Karpas-422 (cell line): Measurements from ENCODE around the gene HGFAC. TPM values are rescaled to one million over a fixed set of nuclear protein-coding genes. Genes with fewer than 3 reads are reported as not detected.
A peak's percentile ranks its signal among the peaks of the same experiment; 100 is the strongest.

Experiments
- DNase-seq: peaks from one replicate; pipeline ENCODE4 v3.0.0-alpha.2; 2015
- H2AFZ ChIP-seq: fragments of 200-600 bp; sonication (generic); 2 replicates; pipeline ENCODE4 v1.6.1; 2014; ENCODE audit warnings: antibody characterized with exemption, low read length, mixed read lengths
- H3K27ac ChIP-seq: fragments of 200-600 bp; sonication (generic); 2 replicates; pipeline ENCODE4 v1.5.1; 2014; ENCODE audit warnings: mild to moderate bottlenecking, low read length, moderate library complexity
- H3K27me3 ChIP-seq: fragments of 200-600 bp; sonication (generic); 2 replicates; pipeline ENCODE4 v1.6.1; 2014; ENCODE audit warnings: low read length, mixed read lengths
- H3K36me3 ChIP-seq: fragments of 200-600 bp; sonication (generic); 2 replicates; pipeline ENCODE4 v1.6.1; 2014; ENCODE audit warnings: low read length, mixed read lengths; ENCODE audit not compliant: insufficient read depth
- H3K4me1 ChIP-seq: fragments of 200-600 bp; sonication (generic); 2 replicates; pipeline ENCODE4 v1.6.1; 2014; ENCODE audit warnings: mild to moderate bottlenecking, low read length, mixed read lengths
- H3K4me2 ChIP-seq: fragments of 200-600 bp; sonication (generic); 2 replicates; pipeline ENCODE4 v1.6.1; 2014; ENCODE audit warnings: low read length, low read depth, mild to moderate bottlenecking; ENCODE audit not compliant: poor library complexity, severe bottlenecking
- H3K4me3 ChIP-seq: fragments of 200-600 bp; sonication (generic); 2 replicates; pipeline ENCODE4 v1.5.1; 2014; ENCODE audit warnings: mild to moderate bottlenecking, antibody characterized with exemption, low read length, mixed read lengths
- H3K79me2 ChIP-seq: fragments of 200-600 bp; sonication (generic); 2 replicates; pipeline ENCODE4 v1.6.1; 2014; ENCODE audit warnings: mild to moderate bottlenecking, low read length, mixed read lengths
- H3K9ac ChIP-seq: fragments of 200-600 bp; sonication (generic); 2 replicates; pipeline ENCODE4 v1.6.0; 2014; ENCODE audit warnings: low read length
- H3K9me2 ChIP-seq: fragments of 200-600 bp; sonication (generic), shearing (Covaris generic); replicated peaks from 2 replicates; pipeline ENCODE4 v1.6.0; 2014; ENCODE audit warnings: mild to moderate bottlenecking, low read length, moderate library complexity; ENCODE audit not compliant: insufficient read depth
- H3K9me3 ChIP-seq: fragments of 300-700, 200-600 bp; sonication (generic); 2 replicates; pipeline ENCODE4 v1.6.1; 2014; ENCODE audit warnings: low read length, mixed read lengths
- H4K20me1 ChIP-seq: fragments of 200-600 bp; sonication (generic); 2 replicates; pipeline ENCODE4 v1.6.1; 2014; ENCODE audit warnings: mild to moderate bottlenecking, antibody characterized with exemption, low read length, low read depth; ENCODE audit not compliant: insufficient read depth
- total RNA-seq: library from RNA; depleted of rRNA; stranded (reverse); fragments of >200 nt; shearing (Covaris generic); gene quantifications from 2 replicates; pipeline ENCODE4 v1.2.3, GENCODE V29; 2014; ENCODE audit warnings: low replicate concordance

Gene HGFAC
- total RNA-seq, 1 experiment from 2014 or later: not detected

- H3K4me3 ChIP-seq: no peak overlapping the region
- H3K27me3 ChIP-seq: no peaks in the 10 kb centered on the region
- H3K4me2 ChIP-seq: no peak overlapping the region
- no peaks in the 10 kb centered on the region for H3K9me2 ChIP-seq
- H3K9ac ChIP-seq: no peak overlapping the region
- H3K4me1 ChIP-seq: peaks cover 11% of the 10 kb centered on the region
- no peak overlapping the region for H2AFZ ChIP-seq
- H3K36me3 ChIP-seq: no peaks in the 10 kb centered on the region
- no peak overlapping the region for H3K27ac ChIP-seq
- H3K9me3 ChIP-seq: no peaks in the 10 kb centered on the region
- no peaks in the 10 kb centered on the region for H4K20me1 ChIP-seq
- DNase-seq: no peak
- no peaks in the 10 kb centered on the region for H3K79me2 ChIP-seq
Measured at GRCh38 chr4:3476936-3477749, 35.4 kb downstream of the HGFAC start.

GRCh38 chr4:3477750-3478430 lies 36.1 kb downstream of the HGFAC start:
- Histone ChIP-seq H2AFZ (no peak overlapping the region), H3K36me3 (no peaks in the 10 kb centered on the region), H3K4me1 (peaks cover 11% of the 10 kb centered on the region), H3K9me2 (no peaks in the 10 kb centered on the region), H3K9ac (no peak overlapping the region), H3K4me2 (no peak overlapping the region), H3K4me3 (no peak overlapping the region), H3K27ac (no peak overlapping the region), H3K9me3 (no peaks in the 10 kb centered on the region), H3K27me3 (no peaks in the 10 kb centered on the region), H4K20me1 (no peaks in the 10 kb centered on the region), H3K79me2 (no peaks in the 10 kb centered on the region)
- no peak for DNase-seq

GRCh38 chr4:3478446-3479357 lies 36.9 kb downstream of the HGFAC start:
- H3K4me3 ChIP-seq: no peak overlapping the region
- H3K27ac ChIP-seq: no peak overlapping the region
- no peaks in the 10 kb centered on the region for H3K27me3 ChIP-seq
- no peak for DNase-seq
- no peak overlapping the region for H3K4me2 ChIP-seq
- peaks cover 12% of the 10 kb centered on the region for H3K4me1 ChIP-seq
- no peaks in the 10 kb centered on the region for H3K36me3 ChIP-seq
- no peaks in the 10 kb centered on the region for H3K79me2 ChIP-seq
- H3K9ac ChIP-seq: no peak overlapping the region
- no peaks in the 10 kb centered on the region for H4K20me1 ChIP-seq
- no peak overlapping the region for H2AFZ ChIP-seq
- H3K9me3 ChIP-seq: no peaks in the 10 kb centered on the region
- no peaks in the 10 kb centered on the region for H3K9me2 ChIP-seq

GRCh38 chr4:3479358-3480101 lies 37.8 kb downstream of the HGFAC start:
- Histone ChIP-seq H3K9ac (no peak overlapping the region), H3K36me3 (no peaks in the 10 kb centered on the region), H2AFZ (no peak overlapping the region), H3K79me2 (no peaks in the 10 kb centered on the region), H3K9me3 (no peaks in the 10 kb centered on the region), H3K27ac (no peak overlapping the region), H4K20me1 (no peaks in the 10 kb centered on the region), H3K4me2 (no peak overlapping the region), H3K4me1 (peaks cover 20% of the 10 kb centered on the region), H3K4me3 (no peak overlapping the region), H3K27me3 (no peaks in the 10 kb centered on the region), H3K9me2 (no peaks in the 10 kb centered on the region)
- DNase-seq: no peak

GRCh38 chr4:3480528-3481112 lies 38.9 kb downstream of the HGFAC start:
- Histone ChIP-seq H3K27me3 (no peaks in the 10 kb centered on the region), H3K4me2 (no peak overlapping the region), H3K4me1 (peaks cover 31% of the 10 kb centered on the region)

GRCh38 chr4:3481113-3481531 lies 39.4 kb downstream of the HGFAC start:
- DNase-seq: no peak
- H3K4me3 ChIP-seq: no peak overlapping the region
- no peak overlapping the region for H3K9ac ChIP-seq
- no peaks in the 10 kb centered on the region for H3K36me3 ChIP-seq
- H3K79me2 ChIP-seq: no peaks in the 10 kb centered on the region
- H3K4me2 ChIP-seq: no peak overlapping the region
- H2AFZ ChIP-seq: no peak overlapping the region
- no peak overlapping the region for H3K27ac ChIP-seq
- no peaks in the 10 kb centered on the region for H3K9me3 ChIP-seq
- H3K27me3 ChIP-seq: no peaks in the 10 kb centered on the region
- H3K4me1 ChIP-seq: peaks cover 36% of the 10 kb centered on the region
- no peaks in the 10 kb centered on the region for H4K20me1 ChIP-seq
- H3K9me2 ChIP-seq: no peaks in the 10 kb centered on the region

More at GRCh38 chr4:3480528-3481112, 38.9 kb downstream of the HGFAC start:
- no peak overlapping the region for H3K9ac ChIP-seq
- H3K27ac ChIP-seq: no peak overlapping the region
- no peak overlapping the region for H3K4me3 ChIP-seq
- H2AFZ ChIP-seq: no peak overlapping the region
- no peaks in the 10 kb centered on the region for H3K9me2 ChIP-seq
- H4K20me1 ChIP-seq: no peaks in the 10 kb centered on the region
- peak; percentile 91 for DNase-seq
- no peaks in the 10 kb centered on the region for H3K9me3 ChIP-seq
- no peaks in the 10 kb centered on the region for H3K79me2 ChIP-seq
- no peaks in the 10 kb centered on the region for H3K36me3 ChIP-seq

- H3K4me2 ChIP-seq: no peak overlapping the region
- H3K9me3 ChIP-seq: no peaks in the 10 kb centered on the region
- no peaks in the 10 kb centered on the region for H3K27me3 ChIP-seq
- H2AFZ ChIP-seq: no peak overlapping the region
- no peaks in the 10 kb centered on the region for H3K9me2 ChIP-seq
- no peaks in the 10 kb centered on the region for H3K79me2 ChIP-seq
- H3K4me3 ChIP-seq: no peak overlapping the region
- DNase-seq: no peak
- peaks cover 44% of the 10 kb centered on the region for H3K4me1 ChIP-seq
- no peak overlapping the region for H3K27ac ChIP-seq
- H4K20me1 ChIP-seq: no peaks in the 10 kb centered on the region
- H3K9ac ChIP-seq: no peak overlapping the region
- no peaks in the 10 kb centered on the region for H3K36me3 ChIP-seq
Measured at GRCh38 chr4:3481783-3482393, 40.1 kb downstream of the HGFAC start.
